Stimulated activated CD4-positive, alpha-beta T cell treated with anti-CD3 and anti-CD28 coated beads, Interleukin-12 subunit alpha, Interleukin-12 subunit beta, amount 100 ng/mL, for 4 hours (primary cell): ENCODE measurements around the gene EIF3A.
A peak's percentile ranks its signal among the peaks of the same experiment; 100 is the strongest.
"Not testable (repeated sequence)": the region's sequence is repeated elsewhere in the genome, so short reads cannot be mapped to it uniquely, and the experiment has no call there.

ENCODE experiments used
- DNase-seq: peaks from one replicate; pipeline ENCODE4 v3.0.0-alpha.2; 2020

Gene EIF3A

DNA sequence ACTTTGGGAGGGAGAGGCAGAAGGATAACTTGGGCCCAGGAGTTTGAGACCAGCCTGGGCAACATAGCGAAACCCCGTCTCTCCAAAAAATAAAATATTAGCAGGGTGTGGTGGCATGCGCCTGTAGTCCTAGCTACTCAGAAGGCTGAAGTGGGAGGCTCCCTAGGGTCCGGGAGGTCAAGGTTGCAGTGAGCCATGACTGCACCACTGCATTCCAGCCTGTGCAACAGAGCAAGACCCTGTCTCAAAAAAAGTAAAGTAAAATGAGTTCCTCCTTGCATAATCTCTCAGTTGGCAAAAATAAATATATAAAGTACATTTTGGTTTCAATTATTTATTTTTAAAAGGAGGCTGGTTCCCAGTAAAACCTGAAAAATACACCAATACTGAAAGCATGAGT lies 39.3 kb downstream of the EIF3A start:
- no peak for DNase-seq

DNA sequence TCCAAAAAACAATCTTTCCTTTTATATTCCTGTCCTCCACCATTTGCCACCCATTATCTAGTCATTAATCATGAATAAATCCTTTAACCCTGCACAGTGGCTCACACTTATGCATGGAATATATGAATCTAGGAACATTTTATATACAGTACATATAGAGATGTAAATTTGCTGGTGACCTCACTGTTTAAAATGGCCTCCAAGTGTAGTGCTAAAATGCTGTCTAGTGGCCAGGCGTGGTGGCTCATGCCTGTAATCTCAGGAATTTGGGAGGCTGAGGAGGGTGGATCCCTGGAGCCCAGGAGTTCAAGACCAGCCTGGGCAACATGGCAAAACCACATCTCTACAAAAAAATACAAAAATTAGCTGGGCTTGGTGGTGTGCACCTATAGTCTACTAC lies 41.5 kb downstream of the EIF3A start:
- no peak for DNase-seq

DNA sequence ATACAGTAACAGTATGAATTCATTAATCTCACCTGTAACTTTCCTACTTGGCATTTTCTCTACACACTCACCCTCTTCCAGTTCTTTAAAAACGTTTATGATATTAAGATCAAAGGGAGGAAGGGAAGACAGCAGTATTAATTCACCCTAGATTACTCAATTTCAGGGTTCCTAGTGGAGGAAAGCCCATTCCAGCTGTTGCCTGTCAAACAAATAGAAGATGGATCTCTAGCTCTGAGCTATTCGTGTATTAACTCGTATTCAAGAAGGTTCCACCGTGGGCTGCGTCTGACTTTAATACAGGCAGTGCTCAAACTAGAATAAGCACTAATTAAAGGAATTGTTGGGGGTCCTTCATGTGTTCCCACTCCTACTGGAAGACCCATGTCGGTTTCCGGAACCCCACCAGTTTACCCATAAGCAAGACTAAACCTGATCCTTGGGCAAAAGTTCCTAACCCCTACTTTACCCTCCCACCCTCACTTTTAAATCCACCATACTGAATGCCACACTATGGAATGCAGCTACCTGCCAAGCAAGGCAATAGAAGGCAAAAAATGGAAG lies 49.0 kb downstream of the EIF3A start:
- DNase-seq, result no peak

DNA sequence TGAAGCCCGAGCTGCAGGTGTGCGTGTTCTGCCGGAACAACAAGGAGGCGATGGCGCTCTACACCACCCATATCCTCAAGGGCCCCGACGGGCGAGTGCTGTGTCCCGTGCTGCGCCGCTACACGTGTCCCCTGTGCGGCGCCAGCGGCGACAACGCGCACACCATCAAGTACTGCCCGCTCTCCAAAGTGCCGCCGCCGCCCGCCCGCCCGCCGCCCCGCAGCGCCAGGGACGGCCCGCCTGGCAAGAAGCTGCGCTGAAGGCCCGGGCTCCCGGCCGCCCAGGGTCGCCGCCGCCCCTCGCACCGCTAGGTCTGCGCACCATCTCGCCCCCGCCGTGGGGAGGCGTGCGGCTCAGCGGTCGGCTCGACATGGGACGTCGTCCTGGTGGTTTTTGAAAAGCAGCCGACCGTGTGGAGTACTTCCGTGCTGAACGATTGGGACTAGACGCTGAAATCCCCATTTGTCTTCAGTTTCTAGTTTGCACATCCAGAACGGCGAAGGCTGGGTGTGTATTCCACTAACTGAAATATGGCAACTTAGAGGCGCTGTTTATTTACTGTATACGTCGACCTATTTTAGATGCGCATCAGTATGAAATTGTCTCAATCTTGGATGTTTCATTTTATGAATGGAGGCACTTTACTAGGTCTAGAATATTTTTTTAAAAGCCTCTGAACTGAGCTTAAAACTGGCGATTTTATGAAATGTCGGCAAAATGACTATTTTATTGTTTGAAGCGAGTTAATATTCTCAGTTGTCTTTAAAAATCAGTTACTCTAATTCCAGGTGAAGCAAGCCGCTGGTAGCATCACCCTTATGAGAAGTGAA lies 50.0 kb downstream of the EIF3A start:
- DNase-seq, result peak; percentile 42

DNA sequence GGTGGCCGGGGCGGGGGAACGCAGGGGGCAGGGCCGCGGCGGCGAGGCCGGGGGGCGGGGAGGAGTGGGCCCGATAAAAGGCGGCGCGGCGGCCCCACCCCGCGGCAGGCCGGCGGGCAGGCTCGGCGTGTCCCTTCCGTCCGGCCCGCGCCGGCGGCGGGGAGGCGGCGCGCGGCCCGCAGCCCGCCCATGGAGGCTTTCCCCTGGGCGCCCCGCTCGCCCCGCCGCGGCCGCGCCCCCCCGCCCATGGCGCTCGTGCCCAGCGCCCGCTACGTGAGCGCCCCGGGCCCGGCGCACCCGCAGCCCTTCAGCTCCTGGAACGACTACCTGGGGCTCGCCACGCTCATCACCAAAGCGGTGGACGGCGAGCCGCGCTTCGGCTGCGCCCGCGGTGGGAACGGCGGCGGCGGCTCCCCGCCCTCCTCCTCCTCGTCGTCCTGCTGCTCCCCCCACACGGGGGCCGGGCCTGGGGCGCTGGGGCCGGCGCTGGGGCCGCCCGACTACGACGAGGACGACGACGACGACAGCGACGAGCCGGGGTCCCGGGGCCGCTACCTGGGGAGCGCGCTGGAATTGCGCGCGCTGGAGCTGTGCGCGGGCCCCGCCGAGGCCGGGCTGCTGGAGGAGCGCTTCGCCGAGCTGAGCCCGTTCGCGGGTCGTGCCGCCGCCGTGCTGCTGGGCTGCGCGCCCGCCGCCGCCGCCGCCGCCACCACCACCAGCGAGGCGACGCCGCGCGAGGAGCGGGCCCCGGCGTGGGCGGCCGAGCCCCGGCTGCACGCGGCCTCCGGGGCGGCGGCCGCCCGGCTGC lies 50.8 kb downstream of the EIF3A start, which contains the start of gene NANOS1:
Gene NANOS1, plus strand, starts transcription at position 102 of the 808 bp plus-strand sequence. Its CDS starts 88 bp downstream, at position 190.
- DNase-seq, result peak; percentile 20

DNA sequence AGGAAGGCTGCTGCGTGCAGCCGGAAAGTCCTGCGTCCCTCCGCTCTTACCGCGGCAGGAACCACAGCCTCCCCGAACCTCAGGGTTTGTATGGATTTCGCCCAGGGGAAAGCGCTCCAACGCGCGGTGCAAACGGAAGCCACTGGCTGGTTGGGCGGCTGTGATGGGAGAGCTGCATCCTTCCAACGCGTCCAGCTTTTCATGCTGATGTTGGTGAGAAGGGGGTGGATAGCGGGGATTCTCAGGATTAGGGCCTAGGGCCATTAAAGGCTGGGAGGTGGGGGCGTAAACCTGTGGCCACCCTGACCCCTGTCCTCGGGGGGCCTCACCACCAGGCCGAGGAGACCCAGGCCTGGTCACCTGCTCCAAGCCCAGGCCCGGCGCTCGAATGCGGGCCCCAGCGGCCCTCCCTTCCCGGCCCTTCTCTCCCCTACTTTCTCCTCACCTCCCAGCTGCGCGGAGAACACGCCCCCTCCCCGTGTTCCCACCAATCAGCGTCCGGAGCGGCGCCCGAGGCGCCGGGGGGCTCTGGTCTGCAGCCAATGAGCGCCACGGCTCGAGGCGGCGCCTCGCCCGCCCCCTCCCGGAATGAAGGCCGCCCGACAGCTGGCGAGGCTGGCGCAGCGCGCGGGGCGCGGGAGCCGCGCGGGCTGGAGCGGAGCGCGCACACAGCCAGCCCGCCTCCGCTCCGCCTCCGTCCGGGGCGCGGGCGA lies 51.6 kb downstream of the EIF3A start:
- peak; percentile 75 for DNase-seq

DNA sequence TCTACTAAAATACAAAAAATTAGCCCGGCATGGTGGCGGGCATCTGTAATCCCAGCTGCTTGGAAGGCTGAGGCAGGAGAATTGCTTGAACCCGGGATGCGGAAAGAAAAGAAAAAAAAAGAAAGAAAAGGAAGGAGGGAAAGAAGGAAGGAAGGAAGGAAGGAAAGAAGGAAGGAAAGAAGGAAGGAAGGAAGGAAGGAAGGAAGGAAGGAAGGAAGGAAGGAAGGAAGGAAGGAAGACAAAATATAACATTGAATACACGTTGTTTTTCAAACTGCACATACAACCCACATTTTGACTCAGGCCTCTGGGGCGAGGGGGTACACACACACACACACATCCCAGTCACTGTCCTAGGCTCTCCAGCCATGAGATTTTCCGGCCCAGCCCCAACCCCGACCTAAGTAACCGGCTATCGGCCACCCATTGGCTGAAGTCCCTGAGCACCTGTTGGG lies 52.1 kb downstream of the EIF3A start:
- not testable (repeated sequence) for DNase-seq

DNA sequence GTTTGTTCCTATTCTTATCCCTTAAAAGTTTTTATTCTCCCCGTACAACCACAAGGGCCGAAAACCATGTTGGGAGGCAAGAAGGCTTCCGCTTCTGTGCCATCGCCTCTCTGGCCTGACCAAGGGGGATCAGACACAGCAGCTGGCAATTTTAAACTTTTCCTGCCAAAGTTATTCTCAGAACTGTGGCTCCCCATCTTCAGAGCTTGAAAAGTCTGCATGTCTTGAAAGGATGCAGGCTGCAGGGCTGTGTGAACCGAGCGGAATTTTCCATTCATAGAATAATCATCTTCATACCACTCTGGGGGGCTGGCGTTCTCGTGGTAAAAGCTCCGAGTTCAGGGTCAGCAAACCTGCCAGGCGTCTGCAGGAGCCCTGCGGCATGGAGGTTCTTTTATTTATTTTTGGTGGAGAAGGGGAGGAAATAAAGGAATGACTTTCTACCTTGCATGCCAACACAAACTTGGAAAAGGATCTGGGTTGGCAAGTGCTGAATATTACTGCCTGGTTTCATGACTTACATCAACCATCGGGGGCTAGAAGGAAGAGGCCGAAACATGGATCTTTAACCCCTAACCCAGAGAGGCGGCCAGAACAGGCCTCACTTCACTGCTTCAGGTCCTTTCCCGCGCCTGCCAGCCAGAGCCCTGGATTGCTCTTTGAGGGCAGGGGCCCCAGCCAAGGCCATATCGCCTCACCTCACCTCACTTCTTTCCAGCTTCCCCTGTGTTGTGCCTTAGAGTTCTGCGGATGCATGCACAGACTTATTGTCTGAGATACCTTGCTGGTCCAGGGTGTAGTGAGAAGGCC lies 54.1 kb downstream of the EIF3A start:
- no peak for DNase-seq

DNA sequence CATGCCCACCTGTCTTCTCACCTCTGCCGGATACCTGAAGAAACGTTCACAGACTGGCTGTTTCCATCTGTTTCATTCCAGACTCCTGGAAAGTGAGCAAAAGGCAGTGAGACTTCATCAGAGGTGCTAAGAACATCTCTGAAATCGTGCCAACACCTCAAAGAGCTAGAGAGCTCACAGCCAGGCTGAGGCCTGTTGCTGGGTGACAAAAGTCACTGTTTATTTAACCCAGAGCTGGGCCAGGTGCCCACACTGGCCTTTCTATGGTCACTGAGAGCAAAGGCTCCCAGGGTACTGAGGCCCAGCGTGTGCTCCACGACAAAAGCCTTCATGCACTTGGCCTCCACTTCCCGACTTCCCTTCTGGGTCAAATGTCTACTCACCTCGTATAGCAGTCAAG lies 54.8 kb downstream of the EIF3A start:
- DNase-seq, result no peak

DNA sequence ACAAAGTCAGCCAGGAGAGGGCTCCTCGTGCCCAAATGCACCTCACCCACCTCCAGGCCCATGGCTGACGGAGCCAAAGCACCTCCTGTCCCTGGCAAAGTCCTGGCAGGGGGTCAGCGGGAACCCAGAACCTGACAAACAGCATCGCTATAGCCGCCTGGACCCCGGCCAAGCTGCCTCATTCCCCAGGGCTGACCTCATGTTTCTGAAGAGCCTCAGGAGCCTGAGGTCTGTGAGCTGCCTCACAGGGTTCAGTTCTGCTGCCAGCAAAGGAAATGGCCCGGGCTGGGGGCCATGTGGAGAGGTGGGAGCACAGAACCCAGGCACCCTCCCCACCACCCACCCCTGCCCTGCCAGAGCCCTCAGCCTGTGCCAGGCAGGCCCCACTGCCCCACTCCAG lies 55.3 kb downstream of the EIF3A start:
- DNase-seq, result no peak

DNA sequence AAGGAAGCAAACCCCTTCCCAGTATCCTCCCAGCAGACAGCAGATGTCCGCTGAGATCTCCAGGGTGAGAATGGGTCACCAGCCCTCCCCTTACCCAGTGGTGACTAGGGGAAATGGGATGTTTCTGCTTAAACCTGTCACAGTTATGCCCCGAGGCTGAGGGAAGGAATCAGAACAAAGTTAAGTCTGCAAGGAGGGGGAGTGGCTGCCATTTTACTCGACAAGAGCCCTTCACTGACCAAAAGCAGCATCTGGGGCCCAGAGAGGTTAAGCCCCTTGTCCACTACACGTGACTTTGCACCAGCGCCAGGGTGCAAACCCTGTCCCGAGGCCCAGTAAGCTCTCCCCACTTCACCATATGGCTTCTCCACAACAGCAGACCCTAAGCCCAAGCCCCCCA lies 55.7 kb downstream of the EIF3A start:
- no peak for DNase-seq

DNA sequence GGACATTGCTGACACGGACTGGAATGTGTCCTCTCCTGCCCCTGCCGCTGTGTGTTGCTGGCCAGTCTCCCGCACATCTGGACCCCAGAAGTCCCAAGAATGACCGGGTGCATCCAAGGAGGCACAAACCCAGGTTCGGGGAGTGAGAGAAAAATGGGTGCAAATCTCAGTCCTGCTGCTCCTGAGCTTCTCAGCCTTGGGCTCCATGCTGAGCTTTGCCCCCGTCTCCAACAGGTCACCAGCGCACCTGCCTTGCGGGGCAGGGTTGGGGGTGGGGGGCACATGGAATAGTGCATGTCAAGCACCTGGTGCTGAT lies 57.1 kb downstream of the EIF3A start:
- DNase-seq, result no peak

DNA sequence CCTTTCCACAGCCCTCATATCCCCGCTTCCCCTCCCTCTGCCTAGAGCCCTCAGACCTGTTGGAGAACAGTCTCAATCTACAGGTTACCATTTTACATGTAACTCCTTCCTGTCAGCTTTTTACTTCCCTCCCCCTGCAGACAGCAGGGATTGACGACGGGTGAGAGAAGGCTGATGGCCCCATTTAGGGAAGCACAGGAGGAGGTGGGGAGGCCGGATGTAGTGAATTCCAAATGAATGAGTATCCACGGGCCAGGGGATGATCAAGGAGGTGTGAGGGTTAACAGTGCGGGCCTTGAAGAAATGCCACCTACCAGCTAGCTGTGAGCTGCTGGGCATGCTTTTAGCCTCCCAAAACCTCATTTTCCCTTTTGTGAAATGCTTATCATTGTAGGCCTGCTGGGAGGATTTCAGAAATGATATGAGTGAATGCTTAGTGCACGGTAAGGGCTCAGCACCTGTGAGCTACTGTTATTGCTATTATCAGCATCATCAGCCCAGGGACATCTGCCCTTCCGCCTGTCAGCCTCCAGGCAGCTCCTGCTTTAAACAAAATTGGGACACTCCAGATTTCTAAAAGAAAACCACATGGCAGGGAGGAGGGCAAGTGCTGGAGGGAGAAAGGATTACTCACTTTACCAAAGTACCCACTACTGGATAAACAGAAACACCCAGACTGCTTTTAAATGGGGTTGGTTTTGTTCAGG lies 57.6 kb downstream of the EIF3A start:
- no peak for DNase-seq

DNA sequence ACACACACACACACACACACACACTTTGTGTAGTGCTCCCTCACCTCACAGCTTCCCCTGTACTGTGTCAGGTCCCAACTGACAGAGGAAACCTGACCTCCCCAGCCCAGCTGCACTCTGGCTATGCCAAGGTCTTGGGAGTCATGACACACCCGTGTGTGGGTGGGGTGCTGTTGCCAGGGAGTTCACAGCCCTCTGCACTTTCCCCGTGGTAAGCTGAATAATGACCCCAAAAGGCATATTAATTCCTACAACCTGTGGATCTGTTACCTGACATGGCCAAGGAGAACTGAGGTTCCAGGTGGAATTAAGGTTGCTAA lies 60.0 kb downstream of the EIF3A start:
- DNase-seq, result no peak

DNA sequence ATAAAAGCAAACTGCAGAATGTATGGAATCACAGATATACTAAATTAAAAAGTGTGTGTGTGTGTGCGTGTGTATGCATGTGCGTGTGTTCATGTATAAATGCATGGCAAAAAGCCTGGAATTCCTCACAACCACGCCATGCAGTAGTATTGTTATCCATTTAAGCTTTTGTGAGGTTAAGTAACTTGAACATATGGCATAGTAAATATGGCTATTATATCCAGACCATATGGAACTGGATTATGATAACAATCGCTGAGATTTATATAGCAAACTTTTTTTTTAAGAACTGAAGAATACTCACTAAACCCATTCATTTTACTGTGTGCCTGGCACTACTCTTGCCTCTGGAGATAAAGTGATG lies 73.4 kb downstream of the EIF3A start:
- no peak for DNase-seq

DNA sequence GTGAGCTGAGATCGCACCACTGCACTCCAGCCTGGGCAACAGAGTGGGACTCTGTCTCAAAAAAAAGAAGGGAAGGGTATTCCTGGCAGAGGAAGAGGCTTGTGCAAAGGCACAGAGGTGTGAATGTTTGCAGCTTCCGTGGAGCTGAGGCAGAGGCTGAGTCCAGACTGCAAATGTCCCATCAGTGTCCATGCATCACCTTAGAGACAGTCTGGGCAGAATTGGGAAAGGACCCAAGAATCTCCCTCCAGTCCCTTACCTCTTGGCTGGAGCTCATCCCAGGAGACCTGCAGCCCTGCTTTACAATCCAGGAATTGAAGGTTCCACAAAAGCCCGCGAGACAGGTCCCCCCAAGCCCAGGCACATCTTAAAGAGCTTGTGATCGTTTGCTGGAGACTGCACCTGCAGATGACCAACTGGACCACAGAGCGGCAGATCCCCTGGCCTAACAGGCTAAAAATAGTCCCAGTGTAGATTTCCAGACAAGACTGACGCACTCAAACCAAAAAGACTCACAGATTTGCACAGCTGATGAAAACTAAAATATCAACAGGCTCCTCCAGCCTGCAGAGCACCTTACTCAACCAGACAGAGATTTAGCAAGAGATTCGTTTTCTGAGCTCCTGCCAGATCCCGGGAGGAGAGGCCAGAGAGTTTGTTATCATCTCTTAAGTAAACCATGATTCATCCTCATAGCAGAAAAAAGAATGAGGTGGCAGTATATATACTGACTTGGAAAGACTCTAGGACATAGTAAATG lies 74.0 kb downstream of the EIF3A start:
- no peak for DNase-seq

DNA sequence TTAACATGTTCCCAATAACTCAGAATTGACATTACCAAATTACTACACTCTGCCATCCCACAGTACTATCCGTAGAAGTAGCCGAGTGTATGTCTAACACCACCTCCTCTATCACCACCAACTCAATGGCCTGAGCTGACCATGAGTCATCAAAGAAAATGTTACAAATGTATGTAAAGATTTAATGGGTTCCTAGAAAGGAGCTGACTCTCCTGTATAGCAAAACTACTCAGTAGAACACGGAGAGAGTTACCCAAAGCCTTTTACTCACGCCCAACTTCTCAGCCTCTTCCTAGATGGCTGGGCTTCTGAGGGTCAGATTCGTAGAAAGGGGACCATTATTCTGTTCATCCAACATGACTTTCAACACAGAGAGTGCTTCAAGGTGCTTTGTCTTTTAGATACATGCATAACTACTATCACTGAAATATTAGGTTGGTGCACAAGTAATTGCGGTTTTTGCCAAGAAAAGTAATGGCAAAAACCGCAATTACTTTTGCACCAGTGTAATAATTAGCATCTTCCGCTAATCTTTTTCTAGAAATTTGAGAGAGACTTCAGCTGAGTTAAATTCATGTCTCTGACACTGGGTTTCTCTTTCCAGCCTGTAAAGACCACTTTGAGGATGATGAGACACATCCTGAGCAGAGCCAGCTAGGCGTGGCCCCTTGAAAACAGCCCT lies 75.1 kb downstream of the EIF3A start:
- DNase-seq, result no peak

DNA sequence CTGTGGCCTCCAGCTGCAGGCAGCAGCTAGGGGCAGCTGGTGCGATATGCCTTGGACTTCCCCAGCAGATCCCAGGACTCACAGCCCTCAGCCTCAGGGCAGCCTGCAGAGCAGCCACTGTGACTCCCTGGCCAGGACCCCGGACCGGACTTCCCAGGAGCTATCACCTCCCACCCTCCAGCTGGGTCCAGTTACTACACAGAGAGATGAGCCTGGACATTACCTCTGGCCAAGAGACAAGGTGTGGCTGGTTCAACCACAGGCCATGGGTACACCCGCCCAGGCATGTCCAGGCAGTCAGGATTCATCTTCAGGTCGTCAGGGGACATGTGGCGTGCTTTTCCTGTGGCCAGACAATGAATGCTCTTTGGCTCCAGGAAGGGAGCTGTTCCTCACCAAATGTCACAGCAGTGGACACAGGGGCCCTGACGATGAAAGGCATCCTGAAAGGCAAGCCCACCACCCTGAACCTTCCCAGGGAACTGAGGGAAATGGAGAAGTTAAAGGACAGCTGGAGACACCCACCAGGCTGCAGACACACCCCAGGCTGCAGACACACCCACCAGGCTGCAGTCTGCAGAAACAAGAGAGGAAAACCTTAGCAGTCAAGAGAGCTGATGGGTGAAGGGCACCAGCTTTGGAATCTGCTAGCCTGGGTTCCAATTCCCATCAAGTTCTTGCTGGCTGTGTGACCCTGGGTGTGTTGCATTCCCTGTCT lies 76.9 kb downstream of the EIF3A start:
- DNase-seq, result no peak

DNA sequence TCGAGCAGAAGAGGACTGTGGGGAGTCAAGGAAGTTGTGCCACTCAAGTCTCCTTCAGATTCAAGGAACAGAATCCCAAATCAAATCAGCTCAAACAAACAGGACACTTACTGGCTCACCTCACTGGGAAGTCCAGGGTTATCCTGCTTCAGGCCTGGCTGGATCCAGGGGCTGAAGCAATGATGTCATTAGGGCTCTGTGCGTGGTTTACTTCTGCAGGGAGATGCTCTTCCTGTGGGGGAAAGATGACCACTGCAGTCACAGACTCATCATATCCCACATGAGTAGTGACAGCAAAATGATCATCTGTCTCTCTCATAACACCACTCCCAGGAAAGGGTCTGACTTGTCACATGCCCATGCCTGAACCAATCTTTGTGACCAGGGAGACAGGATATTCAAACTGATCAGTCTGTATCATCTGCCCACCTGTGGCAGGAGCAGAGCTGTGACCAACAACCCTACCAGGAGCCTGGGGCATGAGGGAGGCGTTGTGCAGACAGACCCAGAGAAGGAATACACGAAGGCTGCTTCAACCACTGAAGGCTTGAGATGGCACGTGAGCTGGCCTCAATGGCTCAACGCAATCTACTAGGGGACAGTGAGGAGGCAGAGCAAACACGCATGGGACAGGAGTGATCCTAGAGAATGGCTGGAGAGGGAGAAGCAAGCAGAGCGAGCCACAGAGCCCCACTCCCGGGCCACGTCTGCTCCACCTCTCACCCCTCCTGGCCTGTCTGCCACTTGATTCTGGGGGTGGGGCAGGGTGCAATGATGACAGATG lies 78.7 kb downstream of the EIF3A start:
- DNase-seq, result no peak
